ENCODE measurements around the gene SLC6A15. TPM values are rescaled to one million over a fixed set of nuclear protein-coding genes. Genes with fewer than 3 reads are reported as not detected.

The SLC6A15 gene
- total RNA-seq, 6 experiments from 2014 or later = not detected

- no peaks in the 10 kb centered on the region for H3K27me3 ChIP-seq
- H3K9me3 ChIP-seq = no peaks in the 10 kb centered on the region
- TF ChIP-seq POLR2A (IDR thresholded peaks at IDR 0.05) (no peak), CTCF (IDR thresholded peaks at IDR 0.05) (no peak)
- H3K36me3 ChIP-seq = no peaks in the 10 kb centered on the region
- H3K4me1 ChIP-seq = no peaks in the 10 kb centered on the region
- intact Hi-C loops (cut with DNase I) = no loop called here
- ATAC-seq = no peak
- H3K4me3 ChIP-seq = no peak overlapping the region
- DNase-seq = no peak
- no peak overlapping the region for H3K27ac ChIP-seq
- 35% methylated on average over 1 of the region's 1 CpG for WGBS (ENCODE audit: insufficient coverage, low coverage, low lambda C conversion rate, missing lambda C conversion rate)
Observed at GRCh38 chr12:84810611-84811010, 102.0 kb downstream of the SLC6A15 start.

Small RNA genes within 50 kb of the gene (small RNA-seq; reads per million reads assigned to genes)
- 0 reads per million in 2 experiments for gene AC128657.1

Other genes with a start within 250 kb of the SLC6A15 start
- not detected for gene TSPAN19, start 123.5 kb upstream of the SLC6A15 start, total RNA-seq
- under 1 TPM in 2 of 6 experiments, not detected in 4; 0.04 to 0.23 TPM for gene LRRIQ1, start 123.6 kb upstream of the SLC6A15 start, total RNA-seq

Measured in right lobe of liver (tissue), 6 donors.